Dermis blood vessel endothelial cell (primary cell): ENCODE data around the gene UVSSA. TPM values are rescaled to one million over a fixed set of nuclear protein-coding genes. Genes with fewer than 3 reads are reported as not detected.
A peak's percentile ranks its signal among the peaks of the same experiment; 100 is the strongest.
"Not testable (repeated sequence)": the region's sequence is repeated elsewhere in the genome, so short reads cannot be mapped to it uniquely, and the experiment has no call there.

ENCODE experiments used
- DNase-seq: peaks from one replicate; pipeline ENCODE4 v3.0.0; 2010
- total RNA-seq: library from RNA; depleted of rRNA; stranded (reverse); fragments of >200 nt; gene quantifications from 2 replicates; pipeline ENCODE4 v1.2.3, GENCODE V29; 2014

Gene UVSSA
- total RNA-seq, 1 donor from 2014 or later, result 6.1 TPM

DNA sequence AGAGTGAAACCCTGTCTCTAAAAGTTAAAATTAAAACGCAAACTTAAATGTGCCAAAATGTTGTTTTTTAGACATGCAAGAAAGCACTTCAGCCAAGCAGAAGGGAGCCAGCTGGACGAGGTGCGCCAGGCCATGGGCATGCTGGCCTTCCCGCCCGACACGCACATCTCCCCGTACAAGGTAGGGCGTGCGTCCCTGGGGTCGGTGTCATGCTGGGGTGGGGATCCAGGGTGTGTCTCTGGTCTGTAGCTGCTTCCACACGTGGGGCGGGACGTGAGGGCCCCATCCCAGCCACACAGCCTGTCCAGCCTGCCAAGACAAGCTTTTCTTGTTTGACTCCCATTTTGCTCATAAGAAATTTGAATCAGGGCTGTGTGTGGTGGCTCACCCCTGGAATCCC is 14.3 kb upstream of the UVSSA start:
- DNase-seq, result no peak

DNA sequence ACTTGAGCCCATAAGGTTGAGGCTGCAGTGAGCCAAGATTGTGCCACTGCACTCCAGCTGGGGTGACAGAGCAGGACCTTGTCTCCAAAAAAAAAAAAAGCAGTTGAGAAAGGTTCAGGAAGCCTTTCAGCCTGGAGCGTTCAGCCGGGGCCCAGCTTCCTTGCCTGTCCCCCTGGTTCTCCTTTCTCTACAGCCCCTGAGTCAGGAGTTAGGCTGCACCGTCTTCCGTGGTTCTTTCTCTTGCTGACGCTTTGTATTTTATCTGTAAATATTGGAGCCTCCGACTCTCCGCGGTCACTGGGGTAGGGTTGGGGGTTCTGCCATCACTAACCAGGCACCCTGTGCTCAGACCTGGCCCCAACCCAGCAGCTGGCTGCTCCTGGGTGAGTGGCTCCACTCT is 13.8 kb upstream of the UVSSA start:
- DNase-seq, result no peak

DNA sequence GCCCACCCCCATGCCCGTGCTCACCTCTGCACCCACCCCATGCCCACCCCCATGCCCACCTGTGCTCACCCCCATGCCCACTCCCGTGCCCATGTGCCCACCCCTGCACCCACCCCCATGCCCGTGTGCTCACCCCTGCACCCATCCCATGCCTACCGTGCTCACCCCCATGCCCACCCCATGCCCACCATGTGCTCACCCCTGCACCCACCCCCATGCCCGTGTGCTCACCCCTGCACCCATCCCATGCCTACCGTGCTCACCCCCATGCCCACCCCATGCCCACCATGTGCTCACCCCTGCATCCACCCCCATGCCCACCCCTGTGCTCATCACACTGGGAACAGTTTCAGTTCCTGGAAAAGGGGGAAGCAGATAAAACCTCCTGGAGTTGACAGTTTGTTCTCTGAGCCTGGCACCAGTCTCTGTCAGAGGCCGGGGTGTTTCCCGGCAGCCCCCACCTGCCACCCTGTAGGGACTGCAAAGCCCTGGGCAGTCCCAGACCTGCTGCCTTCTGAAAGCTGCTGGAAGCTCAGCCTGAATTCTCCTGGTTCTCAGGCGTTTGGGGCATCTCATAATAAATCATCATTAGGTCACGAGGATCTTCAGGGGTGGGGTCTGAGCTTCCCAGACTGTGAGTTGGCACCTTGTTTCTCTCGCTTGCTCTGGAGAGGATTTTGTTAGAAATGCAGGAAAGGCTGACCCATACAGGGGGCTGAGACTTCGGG is 13.0 kb upstream of the UVSSA start:
- DNase-seq, result not testable (repeated sequence)

- no peak for DNase-seq
Measured at GRCh38 chr4:1334579-1334895, 12.5 kb upstream of the UVSSA start.

GRCh38 chr4:1335193-1335883 is 11.7 kb upstream of the UVSSA start:
- not testable (repeated sequence) for DNase-seq

DNA sequence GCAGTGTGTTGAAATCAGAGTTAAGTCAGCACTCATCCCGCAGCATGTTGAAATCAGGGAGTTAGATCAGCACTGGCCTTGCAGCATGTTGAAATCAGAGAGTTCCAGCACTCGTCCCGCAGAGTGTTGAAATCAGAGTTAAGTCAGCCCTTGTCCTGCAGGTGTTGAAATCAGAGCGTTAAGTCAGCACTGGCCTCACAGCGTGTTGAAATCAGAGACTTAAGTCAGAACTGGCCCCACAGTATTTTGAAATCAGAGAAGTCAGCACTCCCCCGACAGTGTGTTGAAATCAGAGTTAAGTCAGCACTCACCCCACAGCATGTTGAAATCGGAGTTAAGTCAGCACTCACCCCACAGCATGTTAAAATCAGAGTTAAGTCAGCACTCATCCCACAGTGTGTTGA is 10.9 kb upstream of the UVSSA start:
- DNase-seq, result no peak

DNA sequence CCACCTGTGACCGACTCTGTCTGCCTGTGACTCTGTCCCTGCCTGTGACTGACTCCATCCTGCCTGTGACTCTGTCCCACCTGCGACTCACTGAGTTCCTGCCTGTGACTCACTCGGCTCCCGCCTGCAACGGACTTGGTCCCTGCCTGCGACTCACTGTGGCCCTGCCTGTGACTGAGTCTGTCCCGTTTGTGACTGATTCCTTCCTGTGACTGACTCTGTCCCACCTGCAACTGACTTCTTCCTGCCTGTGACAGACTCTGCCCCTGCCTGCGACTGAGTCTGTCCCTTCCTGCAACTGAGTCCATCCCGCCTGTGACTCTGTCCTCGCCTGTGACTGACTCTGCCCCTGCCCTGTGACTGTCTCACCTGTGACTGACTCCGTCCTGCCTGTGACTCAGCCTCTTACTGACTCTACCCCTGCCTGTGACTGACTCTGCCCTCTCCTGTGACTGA is 9.6 kb upstream of the UVSSA start:
- DNase-seq, result peak; percentile 17

DNA sequence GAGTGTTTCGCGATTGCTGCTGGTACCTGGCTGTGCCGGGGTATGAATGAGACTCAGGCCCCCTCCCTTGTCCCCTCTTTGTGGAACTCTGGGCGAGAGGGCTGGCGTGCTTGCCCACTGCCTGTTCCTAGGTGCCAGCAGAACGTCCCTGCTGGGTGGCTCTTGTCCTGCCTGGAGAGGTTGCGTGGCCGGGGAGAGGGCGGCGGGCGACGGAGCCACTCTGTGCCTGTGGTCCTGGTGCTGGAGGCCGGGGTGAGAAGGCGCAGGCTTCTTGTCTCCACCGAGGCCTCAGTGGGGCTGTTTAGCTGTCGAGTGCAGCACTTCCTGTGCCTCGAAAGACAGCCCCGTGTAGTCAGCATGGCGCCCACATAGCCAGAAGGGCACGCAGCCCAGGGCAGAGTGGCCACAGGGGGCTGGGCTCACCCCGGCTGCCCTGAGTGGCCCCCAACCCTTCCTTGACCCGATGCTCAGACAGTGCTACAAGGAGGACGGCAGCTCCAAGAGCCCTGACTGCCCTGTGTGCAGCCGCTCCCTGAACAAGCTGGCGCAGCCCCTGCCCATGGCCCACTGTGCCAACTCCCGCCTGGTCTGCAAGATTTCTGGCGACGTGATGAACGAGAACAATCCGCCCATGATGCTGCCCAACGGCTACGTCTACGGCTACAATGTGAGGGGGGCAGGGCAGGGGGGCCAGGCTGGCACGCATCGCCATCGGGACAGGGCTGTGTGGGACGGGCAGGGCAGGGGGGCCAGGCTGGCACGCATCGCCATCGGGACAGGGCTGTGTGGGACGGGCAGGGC is 8.9 kb upstream of the UVSSA start:
- no peak for DNase-seq

- peak; percentile 12 for DNase-seq
Measured at GRCh38 chr4:1338752-1339414, 8.1 kb upstream of the UVSSA start.

- no peak for DNase-seq
Measured at GRCh38 chr4:1339489-1339888, 7.5 kb upstream of the UVSSA start.

GRCh38 chr4:1340181-1340747 is 6.7 kb upstream of the UVSSA start:
- no peak for DNase-seq

GRCh38 chr4:1340861-1341260 is 6.1 kb upstream of the UVSSA start:
- no peak for DNase-seq

DNA sequence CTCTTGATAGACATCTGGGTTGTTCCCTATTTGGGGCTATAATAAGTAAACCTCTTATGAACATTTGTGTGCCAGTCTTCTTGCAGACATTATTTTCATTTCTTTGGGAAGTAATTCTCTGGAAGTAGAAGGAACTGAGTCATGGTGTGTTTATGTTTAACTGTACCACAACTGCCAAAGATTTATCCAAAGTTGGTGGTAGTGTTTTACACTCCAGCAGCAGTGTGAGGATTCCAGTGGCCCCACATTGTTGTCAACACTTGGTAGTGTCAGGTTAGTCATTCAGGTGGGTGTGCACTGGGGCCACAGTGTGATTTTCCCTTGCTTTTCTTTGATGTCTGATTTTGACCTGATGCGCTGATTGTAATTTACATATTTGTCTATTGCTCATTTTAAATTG is 5.0 kb upstream of the UVSSA start:
- DNase-seq, result peak; percentile 19

DNA sequence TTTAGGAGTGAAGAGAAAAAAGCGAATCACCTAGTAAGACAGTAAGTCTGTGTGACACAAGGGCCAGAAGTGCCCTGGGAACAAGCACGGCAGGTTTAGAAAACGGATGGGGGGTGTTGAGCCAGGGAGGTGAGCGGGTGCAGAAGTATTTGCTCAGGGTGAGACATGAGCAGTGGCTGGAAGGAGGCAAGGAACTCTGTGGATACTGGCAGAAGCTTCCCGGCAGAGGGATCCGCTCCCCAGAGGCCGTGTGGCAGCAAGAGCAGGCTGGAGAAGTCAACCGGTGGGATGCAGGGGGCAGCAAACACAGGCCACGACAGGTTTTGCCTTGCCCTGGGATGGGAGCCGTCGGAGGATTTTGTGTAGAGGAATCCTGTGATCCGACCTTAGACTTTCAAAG is 2.3 kb upstream of the UVSSA start:
- no peak for DNase-seq

GRCh38 chr4:1345903-1346780 is 866 bp upstream of the UVSSA start:
- DNase-seq, result peak; percentile 48

DNA sequence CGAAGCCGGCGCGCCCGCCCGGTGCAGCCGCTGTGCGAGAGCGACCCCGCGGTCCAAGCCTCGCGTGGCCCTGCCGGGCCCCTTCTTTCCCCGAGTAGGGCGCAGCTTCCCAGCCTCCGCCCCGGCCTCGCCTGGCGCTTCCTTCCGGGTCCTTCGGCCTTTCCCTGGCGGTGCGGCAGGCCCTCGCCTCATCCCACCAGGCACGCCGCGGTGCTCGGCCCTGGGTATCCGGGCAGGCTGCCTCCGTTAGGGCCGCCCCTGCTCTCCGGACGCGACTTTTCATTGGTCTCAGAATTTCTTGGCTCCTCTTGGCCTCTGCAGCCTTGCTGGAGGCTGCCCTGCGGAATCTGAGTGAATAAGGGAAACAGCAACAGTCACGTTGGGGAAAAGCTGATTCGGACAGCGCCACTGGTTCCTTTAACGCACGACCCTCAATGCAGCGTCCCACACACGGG is 429 bp downstream of the UVSSA start:
- peak; percentile 90 for DNase-seq

DNA sequence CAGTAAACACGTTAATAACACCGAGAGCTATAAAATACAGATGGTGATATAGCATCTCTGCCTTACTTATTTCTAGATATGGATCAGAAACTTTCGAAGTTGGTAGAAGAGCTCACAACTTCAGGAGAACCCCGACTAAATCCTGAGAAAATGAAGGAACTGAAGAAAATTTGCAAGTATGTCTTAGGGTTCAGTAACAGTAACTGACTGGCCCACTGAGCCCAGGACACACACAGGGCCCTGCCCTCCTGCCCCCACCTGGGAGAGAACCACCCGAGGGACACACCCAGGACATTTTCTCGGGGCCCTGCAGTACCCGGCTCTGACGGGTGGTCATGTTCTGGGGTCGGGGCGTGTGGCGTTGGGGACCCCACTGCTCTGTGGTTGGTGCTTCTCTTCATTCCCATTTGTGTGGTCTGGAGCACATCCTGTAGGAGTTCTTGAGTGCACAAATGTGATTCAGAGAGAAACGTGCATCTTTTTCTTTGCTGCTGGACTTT is 1.1 kb downstream of the UVSSA start:
- peak; percentile 21 for DNase-seq

DNA sequence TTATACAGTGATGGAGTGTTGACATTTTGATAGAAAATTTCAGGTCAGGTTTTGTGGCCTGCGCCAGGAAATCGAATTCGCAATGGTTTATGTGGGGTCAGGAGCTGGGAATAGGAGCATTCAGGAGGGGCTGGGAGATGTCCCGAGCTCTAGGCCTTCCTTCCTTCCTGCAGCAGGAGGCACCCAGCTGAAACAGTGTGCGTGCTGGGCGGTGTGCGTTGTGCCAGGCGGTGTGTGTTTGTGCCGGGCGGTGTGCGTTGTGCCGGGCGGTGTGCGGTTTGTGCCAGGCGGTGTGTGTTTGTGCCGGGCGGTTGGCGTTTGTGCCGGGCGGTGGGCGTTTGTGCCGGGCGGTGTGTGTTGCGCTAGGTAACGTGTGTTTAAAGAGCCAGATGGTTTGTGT is 1.7 kb downstream of the UVSSA start:
- DNase-seq, result peak; percentile 22

DNA sequence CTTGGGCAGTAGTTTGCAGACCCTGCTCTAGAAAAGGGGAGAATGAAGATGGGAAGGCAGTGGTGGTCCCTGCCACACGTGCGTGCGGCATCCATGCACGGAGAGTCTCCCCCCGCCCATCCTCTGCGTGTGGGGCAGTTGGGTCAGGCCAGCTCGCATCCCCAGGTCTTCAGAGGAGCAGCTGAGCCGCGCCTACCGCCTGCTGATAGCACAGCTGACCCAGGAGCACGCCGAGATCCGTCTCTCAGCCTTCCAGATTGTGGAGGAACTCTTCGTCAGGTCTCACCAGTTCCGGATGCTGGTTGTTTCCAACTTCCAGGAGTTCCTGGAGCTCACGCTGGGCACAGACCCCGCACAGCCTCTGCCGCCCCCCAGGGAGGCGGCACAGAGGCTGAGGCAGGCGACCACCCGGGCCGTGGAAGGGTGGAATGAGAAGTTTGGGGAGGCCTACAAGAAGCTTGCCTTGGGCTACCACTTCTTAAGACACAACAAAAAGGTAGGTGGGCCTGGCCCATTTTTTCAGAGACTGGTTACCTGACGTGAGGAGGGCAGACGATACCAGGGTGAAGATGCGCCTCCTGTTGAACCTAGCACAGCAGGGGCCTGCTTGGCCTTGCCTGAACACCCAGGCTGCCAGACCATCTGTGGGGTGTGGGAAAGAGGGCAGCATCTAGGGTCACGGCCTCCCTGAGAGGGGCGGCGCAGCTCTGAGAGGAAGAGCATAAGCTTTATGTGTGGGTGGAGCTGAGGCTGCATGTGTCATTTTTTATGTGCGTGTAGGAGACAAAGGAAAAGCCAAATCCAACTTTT is 2.6 kb downstream of the UVSSA start:
- no peak for DNase-seq

GRCh38 chr4:1350169-1350520 is 3.1 kb downstream of the UVSSA start:
- no peak for DNase-seq
